ENCODE results near the gene MEGF6.
A peak's percentile ranks its signal among the peaks of the same experiment; 100 is the strongest.

MEGF6 gene

GRCh38 chr1:3566003-3566885, 45.1 kb downstream of the MEGF6 start:
- H3K4me3 ChIP-seq (ENCODE audit: low read depth, low read length): no peak overlapping the region
- TF ChIP-seq CTCF (IDR thresholded peaks at IDR 0.05; ENCODE audit: low read depth, low read length): no peak
- H3K36me3 ChIP-seq: no peaks in the 10 kb centered on the region
- H3K9me3 ChIP-seq (ENCODE audit: severe bottlenecking): no peaks in the 10 kb centered on the region
- DNase-seq: no peak
- H3K27me3 ChIP-seq (ENCODE audit: insufficient read depth, low read depth, severe bottlenecking): no peaks in the 10 kb centered on the region
- H3K27ac ChIP-seq: no peak overlapping the region

GRCh38 chr1:3564921-3565831, 46.1 kb downstream of the MEGF6 start:
- no peak overlapping the region; the same call in 1 of the 2 replicates for H3K27ac ChIP-seq
- peak; percentile 91 for TF ChIP-seq CTCF (IDR thresholded peaks at IDR 0.05; ENCODE audit: low read depth, low read length)
- H3K27me3 ChIP-seq (ENCODE audit: insufficient read depth, low read depth, severe bottlenecking): no peaks in the 10 kb centered on the region
- DNase-seq: peak; percentile 43
- H3K4me3 ChIP-seq (ENCODE audit: low read depth, low read length): no peak overlapping the region
- H3K9me3 ChIP-seq (ENCODE audit: severe bottlenecking): no peaks in the 10 kb centered on the region
- no peaks in the 10 kb centered on the region for H3K36me3 ChIP-seq

GRCh38 chr1:3563610-3564009, 47.7 kb downstream of the MEGF6 start:
- H3K9me3 ChIP-seq (ENCODE audit: severe bottlenecking): no peaks in the 10 kb centered on the region
- TF ChIP-seq CTCF (IDR thresholded peaks at IDR 0.05; ENCODE audit: low read depth, low read length): no peak
- H3K4me3 ChIP-seq (ENCODE audit: low read depth, low read length): no peak overlapping the region
- H3K27ac ChIP-seq: no peak overlapping the region
- no peaks in the 10 kb centered on the region for H3K36me3 ChIP-seq
- no peak for DNase-seq
- no peaks in the 10 kb centered on the region for H3K27me3 ChIP-seq (ENCODE audit: insufficient read depth, low read depth, severe bottlenecking)

GRCh38 chr1:3563125-3563524, 48.2 kb downstream of the MEGF6 start:
- no peak overlapping the region for H3K4me3 ChIP-seq (ENCODE audit: low read depth, low read length)
- H3K9me3 ChIP-seq (ENCODE audit: severe bottlenecking): no peaks in the 10 kb centered on the region
- no peaks in the 10 kb centered on the region for H3K36me3 ChIP-seq
- H3K27ac ChIP-seq: no peak overlapping the region
- no peak for DNase-seq
- H3K27me3 ChIP-seq (ENCODE audit: insufficient read depth, low read depth, severe bottlenecking): no peaks in the 10 kb centered on the region
- TF ChIP-seq CTCF (IDR thresholded peaks at IDR 0.05; ENCODE audit: low read depth, low read length): no peak

- DNase-seq: no peak
- Histone ChIP-seq H3K27me3 (ENCODE audit: insufficient read depth, low read depth, severe bottlenecking) (no peaks in the 10 kb centered on the region), H3K27ac (no peak overlapping the region), H3K36me3 (no peaks in the 10 kb centered on the region), H3K4me3 (ENCODE audit: low read depth, low read length) (no peak overlapping the region), H3K9me3 (ENCODE audit: severe bottlenecking) (no peaks in the 10 kb centered on the region)
- no peak for TF ChIP-seq CTCF (IDR thresholded peaks at IDR 0.05; ENCODE audit: low read depth, low read length)
These were observed 48.6 kb downstream of the MEGF6 start for GRCh38 chr1:3562712-3563111.

Data from WERI-Rb-1 (cell line).